Stomach (tissue), 9 donors: ENCODE results near the gene NRG2. TPM values are rescaled to one million over a fixed set of nuclear protein-coding genes. Genes with fewer than 3 reads are reported as not detected.
A peak's percentile ranks its signal among the peaks of the same experiment; 100 is the strongest.

ENCODE experiments used
- DNase-seq, 2 donors: peaks; one replicate each; pipeline versions ENCODE4 v3.0.0 to v3.0.0-alpha.2; 2013 to 2019
- H3K27ac ChIP-seq, 5 donors: fragments of 200-600 bp in 4 of 5; sonication (generic) in 4 of 5; one replicate each; pipeline ENCODE4 v1.5.1; 2013 to 2019; ENCODE audit warnings: mild to moderate bottlenecking in 1 of 5, moderate library complexity in 1 of 5
- H3K27me3 ChIP-seq, 3 donors: fragments of 200-600 bp; sonication (generic); one replicate each; pipeline ENCODE4 v1.5.1; 2017 to 2019; ENCODE audit warnings: mixed run types in 1 of 3
- H3K36me3 ChIP-seq, 4 donors: fragments of 200-600 bp; sonication (generic); 1 replicate in 3 of 4; 2 replicates in 1 of 4; pipeline ENCODE4 v1.5.1; 2016 to 2019
- H3K4me1 ChIP-seq, 4 donors: fragments of 200-600 bp; sonication (generic); one replicate each; pipeline ENCODE4 v1.5.1; 2016 to 2019
- H3K4me3 ChIP-seq, 4 donors: fragments of 200-600 bp; sonication (generic) in 3 of 4; one replicate each; pipeline ENCODE4 v1.5.1; 2016 to 2019; ENCODE audit warnings: mild to moderate bottlenecking in 1 of 4
- H3K9me3 ChIP-seq, 4 donors: fragments of 200-600 bp; sonication (generic); one replicate each; pipeline ENCODE4 v1.5.1; 2016 to 2019
- CTCF ChIP-seq, 7 experiments: fragments of 450-650 bp in 4 of 7; fragments of 200-600 bp in 3 of 7; sonication (generic) in 3 of 7; IDR thresholded peaks; one replicate each; pipeline ENCODE4 v1.5.1; 2016 to 2019; ENCODE audit warnings: antibody characterized with exemption in 7 of 7, control low read depth in 2 of 7, mild to moderate bottlenecking in 1 of 7
- EP300 ChIP-seq: sonication (generic); formaldehyde crosslinking; IDR thresholded peaks from one replicate; pipeline ENCODE4 v1.6.1; 2017; ENCODE audit warnings: antibody characterized with exemption
- POLR2A ChIP-seq, 4 donors: fragments of 450-650 bp; IDR thresholded peaks; one replicate each; pipeline ENCODE4 v1.6.1; 2016; ENCODE audit warnings: antibody characterized with exemption in 4 of 4, control low read depth in 2 of 4, mild to moderate bottlenecking in 1 of 4, moderate library complexity in 1 of 4
- POLR2AphosphoS5 ChIP-seq, 3 donors: sonication (generic); formaldehyde crosslinking; IDR thresholded peaks; one replicate each; pipeline ENCODE4 v1.6.1; 2016; ENCODE audit warnings: antibody characterized with exemption in 3 of 3
- WGBS, 5 donors: extraction: QIAGEN DNeasy Blood & Tissue Kit in 3 of 5; methylation state at CpG; one replicate each; pipeline versions ENCODE4 v1.1.5 to v1.1.7; 2013 to 2018; 5-methylcytosine and 5-hydroxymethylcytosine counted together
- intact Hi-C: fragments of 100-400 bp; cut with DNase I; formaldehyde crosslinking; loops from one replicate; pipeline ENCODE4 v1.15.1; 2023; ENCODE audit warnings: low total_unique reads
- polyA plus RNA-seq, 3 donors: library from polyadenylated mRNA; stranded (reverse); fragments of 200-250 nt; gene quantifications; one replicate each; pipeline ENCODE4 v1.2.3, GENCODE V29; 2013
- total RNA-seq, 5 donors: library from RNA; depleted of rRNA; stranded (reverse); fragments of >200 nt; gene quantifications; one replicate each; pipeline versions ENCODE4 v1.1.0 to v1.2.3, GENCODE V29; 2014 to 2016
- donor health status: healthy with polysubstance abuse.
- donor health status: Bipolar disorder and iron deficiency.
- donor health status: healthy.

The NRG2 gene
- total and polyA plus RNA-seq, 8 donors = 0.25 to 22.2 (median 1.2) TPM; not detected in 1

DNA sequence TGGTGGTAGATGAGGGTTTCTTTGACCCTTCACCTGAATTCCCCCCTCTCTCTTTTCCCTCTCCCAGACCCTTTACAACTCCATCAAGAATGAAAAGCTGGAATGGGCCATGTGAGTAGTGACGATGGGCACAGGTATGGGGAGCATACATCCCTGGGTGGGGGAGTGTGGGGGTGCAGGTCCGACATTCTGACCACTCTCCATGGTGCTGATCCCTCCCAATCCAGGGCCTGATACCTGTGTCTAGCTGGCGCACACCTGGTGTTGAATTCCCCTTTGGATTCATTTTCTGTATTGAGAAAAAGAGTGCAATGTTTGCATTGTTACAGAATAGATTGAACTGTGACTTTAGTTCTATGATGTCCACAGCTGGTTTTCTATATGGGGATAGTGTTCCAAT lies 207.4 kb downstream of the NRG2 start:
- WGBS, 5 donors = 33 to 57% (median 42%) methylated on average over 3 of the region's 3 CpGs
- intact Hi-C loops = no loop called here
- no peaks in the 10 kb centered on the region for H3K4me1 ChIP-seq

GRCh38 chr5:139833525-139833924 lies 209.6 kb downstream of the NRG2 start:
- 28 to 72% (median 48%) methylated on average over 3 of the region's 3 CpGs for WGBS, 5 donors
- Histone ChIP-seq H3K27ac (no peak overlapping the region), H3K9me3 (no peaks in the 10 kb centered on the region), H3K4me1 (no peaks in the 10 kb centered on the region), H3K27me3 (peaks cover 0 to 39% (median 0%) of the 10 kb centered on the region in 3 donors), H3K4me3 (no peak overlapping the region), H3K36me3 (no peaks in the 10 kb centered on the region)
- no peak for DNase-seq
- no peak for TF ChIP-seq EP300
- no peak for TF ChIP-seq POLR2A (IDR thresholded peaks at IDR 0.05)
- TF ChIP-seq POLR2AphosphoS5 (IDR thresholded peaks at IDR 0.05) = no peak
- no peak for TF ChIP-seq CTCF (IDR thresholded peaks at IDR 0.05)
- intact Hi-C loops = no loop called here

More for the DNA sequence above, 207.4 kb downstream of the NRG2 start:
- H3K4me3 ChIP-seq = no peak overlapping the region
- no peaks in the 10 kb centered on the region for H3K36me3 ChIP-seq
- DNase-seq = peak in 1 of 2 donors; percentile 11
- H3K27me3 ChIP-seq = peaks cover 0 to 41% (median 0%) of the 10 kb centered on the region in 3 donors
- H3K9me3 ChIP-seq = no peaks in the 10 kb centered on the region
- TF ChIP-seq CTCF (IDR thresholded peaks at IDR 0.05) (no peak), POLR2AphosphoS5 (IDR thresholded peaks at IDR 0.05) (no peak), EP300 (no peak)
- H3K27ac ChIP-seq = no peak overlapping the region

DNA sequence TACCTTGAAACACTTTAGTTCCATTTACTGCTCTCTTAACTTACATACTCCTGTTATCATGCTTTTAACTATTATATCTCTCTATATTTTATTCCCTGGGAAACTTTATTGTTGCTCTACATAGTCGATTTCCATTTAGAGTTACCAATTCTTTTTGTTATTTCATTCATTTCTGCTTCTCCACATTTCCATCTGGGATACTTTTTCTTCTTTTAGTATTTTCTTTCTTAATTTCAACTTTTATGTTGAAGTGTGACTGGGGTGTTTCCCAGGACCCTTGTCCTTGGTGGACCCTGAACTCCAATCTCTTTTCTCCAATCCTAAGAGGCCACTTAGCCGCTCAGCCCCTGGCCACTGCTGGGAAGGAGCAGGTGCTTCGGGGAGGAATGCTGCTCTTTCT lies 211.5 kb downstream of the NRG2 start:
- intact Hi-C loops = no loop called here
- no peaks in the 10 kb centered on the region for H3K4me1 ChIP-seq
- no peaks in the 10 kb centered on the region for H3K9me3 ChIP-seq
- no peaks in the 10 kb centered on the region for H3K36me3 ChIP-seq
- no peak overlapping the region for H3K4me3 ChIP-seq
- H3K27me3 ChIP-seq = peaks cover 0 to 27% (median 0%) of the 10 kb centered on the region in 3 donors
- WGBS, 5 donors = 57 to 67% (median 66%) methylated on average over 3 of the region's 3 CpGs
- H3K27ac ChIP-seq = no peak overlapping the region
- no peak for TF ChIP-seq POLR2AphosphoS5 (IDR thresholded peaks at IDR 0.05)
- TF ChIP-seq CTCF (IDR thresholded peaks at IDR 0.05) = no peak
- TF ChIP-seq EP300 = no peak
- TF ChIP-seq POLR2A (IDR thresholded peaks at IDR 0.05) = no peak
- DNase-seq = no peak

GRCh38 chr5:139829471-139829870 lies 213.6 kb downstream of the NRG2 start:
- 82 to 88% (median 86%) methylated on average over 6 of the region's 6 CpGs for WGBS, 5 donors
- no peak overlapping the region for H3K4me3 ChIP-seq
- no peak for DNase-seq
- H3K4me1 ChIP-seq = no peaks in the 10 kb centered on the region
- no peaks in the 10 kb centered on the region for H3K36me3 ChIP-seq
- TF ChIP-seq EP300 (no peak), CTCF (IDR thresholded peaks at IDR 0.05) (no peak), POLR2AphosphoS5 (IDR thresholded peaks at IDR 0.05) (no peak), POLR2A (IDR thresholded peaks at IDR 0.05) (no peak)
- no peaks in the 10 kb centered on the region for H3K9me3 ChIP-seq
- H3K27ac ChIP-seq = no peak overlapping the region
- H3K27me3 ChIP-seq = peaks cover 0 to 7% (median 0%) of the 10 kb centered on the region in 3 donors
- intact Hi-C loops = no loop called here
